IMR-90 (cell line): ENCODE data around the gene EXOG. TPM values are rescaled to one million over a fixed set of nuclear protein-coding genes. Genes with fewer than 3 reads are reported as not detected.

Experiments used
- ATAC-seq: fragments of 200-7000 bp; cut with Tn5 transposase; 2 replicates; pipeline ENCODE4 v1.9.1; 2020; ENCODE audit warnings: low read depth, mild to moderate bottlenecking, moderate library complexity
- BruUV-seq: library from RNA; stranded (reverse); fragments of 400-500 nt; replicated peaks from 2 replicates; lab custom pipeline; 2021; lab: Mats Ljungman, UMichigan
- CTCF ChIA-PET: fragments of 300-600 bp; formaldehyde crosslinking; extraction: SDS; loops from one replicate; lab custom pipeline; 2021; ENCODE audit warnings: antibody characterized with exemption; lab: Yijun Ruan, JAX
- POLR2A ChIA-PET: fragments of 300-600 bp; sonication (Branson Sonifier 250); formaldehyde crosslinking; loops from one replicate; lab custom pipeline; 2022; ENCODE audit warnings: antibody characterized with exemption; ENCODE audit not compliant: unreplicated experiment; lab: Charles Lee
- DNase-seq: peaks from one replicate; pipeline ENCODE4 v3.0.0; 2013
- H2AFZ ChIP-seq: replicated peaks from 2 replicates; pipeline ENCODE3; 2013; ENCODE audit warnings: low read length, mild to moderate bottlenecking; ENCODE audit not compliant: poor library complexity
- H2AK5ac ChIP-seq: 2 replicates; pipeline ENCODE4 v1.6.1; 2013; ENCODE audit warnings: low read depth, low read length, inconsistent platforms
- H2AK9ac ChIP-seq: replicated peaks from 2 replicates; pipeline ENCODE3; 2013; ENCODE audit warnings: mild to moderate bottlenecking, low read depth, low read length, moderate library complexity; ENCODE audit not compliant: poor library complexity
- H2BK120ac ChIP-seq: 2 replicates; pipeline ENCODE4 v1.6.1; 2013; ENCODE audit warnings: low read depth, low read length, inconsistent platforms
- H2BK15ac ChIP-seq: 3 replicates; pipeline ENCODE4 v1.6.1; 2013; ENCODE audit warnings: low read depth, low read length, inconsistent platforms
- H2BK20ac ChIP-seq: 2 replicates; pipeline ENCODE4 v1.6.1; 2013; ENCODE audit warnings: low read depth, mild to moderate bottlenecking, inconsistent platforms, low read length, moderate library complexity
- H2BK5ac ChIP-seq: 2 replicates; pipeline ENCODE4 v1.6.1; 2013; ENCODE audit warnings: mild to moderate bottlenecking, low read depth, low read length, inconsistent platforms; ENCODE audit not compliant: poor library complexity, severe bottlenecking
- H3K14ac ChIP-seq: replicated peaks from 2 replicates; pipeline ENCODE4 v1.6.1; 2013; ENCODE audit warnings: low read depth, low read length, inconsistent platforms
- H3K18ac ChIP-seq: 2 replicates; pipeline ENCODE4 v1.6.1; 2013; ENCODE audit warnings: low read depth, low read length, control low read depth
- H3K23ac ChIP-seq: 2 replicates; pipeline ENCODE4 v1.6.1; 2013; ENCODE audit warnings: low read depth, low read length, inconsistent platforms
- H3K27ac ChIP-seq: 2 replicates; pipeline ENCODE4 v1.5.1; 2013; ENCODE audit warnings: mild to moderate bottlenecking, control low read depth, low read length; ENCODE audit not compliant: insufficient read depth
- H3K27me3 ChIP-seq: 2 replicates; pipeline ENCODE4 v1.6.1; 2013; ENCODE audit warnings: low read length; ENCODE audit not compliant: control insufficient read depth, insufficient read depth
- H3K36me3 ChIP-seq: 2 replicates; pipeline ENCODE4 v1.6.1; 2013; ENCODE audit warnings: low read length, mixed read lengths; ENCODE audit not compliant: control insufficient read depth, insufficient read depth
- H3K4ac ChIP-seq: 2 replicates; pipeline ENCODE4 v1.6.1; 2013; ENCODE audit warnings: low read depth, low read length, inconsistent platforms
- H3K4me1 ChIP-seq: 2 replicates; pipeline ENCODE4 v1.6.1; 2013; ENCODE audit warnings: low read length, mixed read lengths; ENCODE audit not compliant: control insufficient read depth, insufficient read depth
- H3K4me2 ChIP-seq: 2 replicates; pipeline ENCODE4 v1.6.1; 2013; ENCODE audit warnings: low read depth, mild to moderate bottlenecking, control low read depth, low read length, moderate library complexity
- H3K4me3 ChIP-seq: 2 replicates; pipeline ENCODE4 v1.5.1; 2013; ENCODE audit warnings: low read depth, mild to moderate bottlenecking, control low read depth, low read length, moderate library complexity; ENCODE audit not compliant: insufficient read depth
- H3K56ac ChIP-seq: 2 replicates; pipeline ENCODE4 v1.6.1; 2013; ENCODE audit warnings: low read length, inconsistent platforms; ENCODE audit not compliant: insufficient read depth; ENCODE audit errors: extremely low read depth
- H3K79me1 ChIP-seq, 2 experiments: 2 replicates each; pipeline ENCODE4 v1.6.1; 2013; ENCODE audit warnings: low read length in 2 of 2, inconsistent platforms in 1 of 2, low read depth in 1 of 2
- H3K9ac ChIP-seq: 2 replicates; pipeline ENCODE4 v1.6.1; 2013; ENCODE audit warnings: low read depth, low read length, control low read depth
- H3K9me1 ChIP-seq: 2 replicates; pipeline ENCODE4 v1.6.1; 2013; ENCODE audit warnings: low read length, inconsistent platforms; ENCODE audit not compliant: insufficient read depth
- H3K9me3 ChIP-seq: 2 replicates; pipeline ENCODE4 v1.6.1; 2013; ENCODE audit warnings: low read length; ENCODE audit not compliant: control insufficient read depth, insufficient read depth
- H4K20me1 ChIP-seq: 2 replicates; pipeline ENCODE4 v1.6.1; 2013; ENCODE audit warnings: low read length, inconsistent platforms; ENCODE audit not compliant: insufficient read depth
- H4K5ac ChIP-seq: 2 replicates; pipeline ENCODE4 v1.6.1; 2013; ENCODE audit warnings: mild to moderate bottlenecking, low read depth, low read length, control low read depth
- H4K8ac ChIP-seq, 2 experiments: 2 replicates each; pipeline ENCODE4 v1.6.1; 2013; ENCODE audit warnings: low read depth in 2 of 2, low read length in 2 of 2, control low read depth in 1 of 2, inconsistent platforms in 1 of 2
- H4K91ac ChIP-seq: 2 replicates; pipeline ENCODE4 v1.6.1; 2013; ENCODE audit warnings: low read depth, low read length, inconsistent platforms; ENCODE audit not compliant: insufficient read depth
- CHD1 ChIP-seq: IDR thresholded peaks from 2 replicates; pipeline ENCODE4 v1.6.1; 2012; ENCODE audit warnings: low read depth, low read length, improper control_type of control experiment
- WGBS, 2 experiments: methylation state at CpG; one replicate each; pipeline versions ENCODE4 v1.1.5 to v1.1.7; 2013; ENCODE audit warnings: missing lambda C conversion rate in 2 of 2; ENCODE audit not compliant: insufficient read length in 1 of 2; ENCODE audit errors: extremely low coverage in 2 of 2; 5-methylcytosine and 5-hydroxymethylcytosine counted together
- dilution Hi-C: fragments of 300-500 bp; cut with HindIII; formaldehyde crosslinking; loops from one replicate; pipeline ENCODE4 v1.14.3; 2018; ENCODE audit warnings: low sequenced_read_pairs; ENCODE audit not compliant: unreplicated experiment
- in situ Hi-C: fragments of 300-500 bp; cut with MboI; formaldehyde crosslinking; loops from 3 replicates; pipeline ENCODE4 v1.14.3; 2019; ENCODE audit warnings: low sequenced_read_pairs, inconsistent platforms, mixed read lengths
- intact Hi-C: fragments of 100-400 bp; cut with micrococcal nuclease; formaldehyde crosslinking; loops from 2 replicates; pipeline ENCODE4 v1.10.0; 2022
- polyA plus RNA-seq, 3 experiments: library from polyadenylated mRNA; depleted of rRNA; stranded (reverse); fragments of >200 nt; gene quantifications; 2 replicates each; pipeline ENCODE4 v1.2.3, GENCODE V29; 2012; ENCODE audit warnings: low replicate concordance in 1 of 3
- total RNA-seq: library from RNA; depleted of rRNA; stranded (reverse); fragments of >200 nt; gene quantifications from 2 replicates; pipeline ENCODE4 v1.2.3, GENCODE V29; 2012

The EXOG gene
- total and polyA plus RNA-seq, 2 of the 4 experiments (the other 2 are of a cell fraction), result 10.2 to 15.0 TPM

DNA sequence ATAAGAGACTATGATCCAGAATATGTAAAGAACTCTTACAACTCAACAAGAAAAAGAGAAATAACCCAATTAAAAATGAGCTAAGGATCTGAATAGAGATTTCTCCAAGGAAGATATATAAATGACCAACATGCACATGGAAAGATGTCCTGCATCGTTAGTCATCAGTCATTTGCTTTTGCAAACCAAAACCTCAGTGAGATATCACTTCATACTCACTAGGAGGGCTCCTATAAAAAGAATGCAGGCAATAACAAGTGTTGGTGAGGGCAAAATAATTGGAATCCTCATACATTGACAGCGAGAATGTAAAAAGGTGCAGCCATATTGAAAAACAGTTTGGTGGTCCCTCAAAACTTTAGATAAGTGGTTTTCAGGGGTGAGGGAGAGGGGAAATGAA, 56.9 kb downstream of the EXOG start:
- no peaks in the 10 kb centered on the region for H3K36me3 ChIP-seq
- no peaks in the 10 kb centered on the region for H3K79me1 ChIP-seq
- no peak overlapping the region for H2BK5ac ChIP-seq
- 100% methylated on average over 1 of the region's 2 CpGs; no CpG with 5 or more reads in 1 of the 2 experiments for WGBS, 2 experiments
- no peak overlapping the region for H3K9ac ChIP-seq
- no peaks in the 10 kb centered on the region for H3K27me3 ChIP-seq
- H2AK5ac ChIP-seq, result no peak overlapping the region
- in situ Hi-C loops (no loop called here), dilution Hi-C loops (no loop called here), intact Hi-C loops (no loop called here)
- H3K23ac ChIP-seq, result no peak overlapping the region
- no peaks in the 10 kb centered on the region for H3K9me3 ChIP-seq
- no peak overlapping the region for H2BK15ac ChIP-seq
- H3K56ac ChIP-seq, result no peak overlapping the region
- H2BK120ac ChIP-seq, result no peak overlapping the region
- ChIA-PET CTCF (no interaction called here), POLR2A (no interaction called here)
- H3K18ac ChIP-seq, result no peak overlapping the region
- H3K4me1 ChIP-seq, result no peaks in the 10 kb centered on the region
- H4K91ac ChIP-seq, result no peak overlapping the region
- BruUV-seq, result no TSS peak
- no peak overlapping the region for H4K5ac ChIP-seq
- DNase-seq, result no peak
- H4K20me1 ChIP-seq, result no peaks in the 10 kb centered on the region
- no peak overlapping the region for H2AFZ ChIP-seq
- H3K27ac ChIP-seq, result no peak overlapping the region
- no peak overlapping the region for H3K4me3 ChIP-seq
- no peak overlapping the region for H4K8ac ChIP-seq
- no peak overlapping the region for H3K14ac ChIP-seq
- H3K4me2 ChIP-seq, result no peak overlapping the region
- ATAC-seq, result no peak
- no peak overlapping the region for H2AK9ac ChIP-seq
- no peak overlapping the region for H2BK20ac ChIP-seq
- no peak overlapping the region for H3K4ac ChIP-seq
- no peaks in the 10 kb centered on the region for H3K9me1 ChIP-seq
- no peak for TF ChIP-seq CHD1
